ENCODE results near the gene MEX3C.

The MEX3C gene

GRCh38 chr18:51184091-51184457, 13.4 kb downstream of the MEX3C start:
- ATAC-seq: no peak
- TF ChIP-seq ZFP30 (CRISPR knock-in tag; IDR thresholded peaks at IDR 0.05) (no peak), PATZ1 (CRISPR knock-in tag; IDR thresholded peaks at IDR 0.05; ENCODE audit: borderline replicate concordance) (no peak), ZNF565 (CRISPR knock-in tag; conservative IDR thresholded peaks at IDR 0.05; ENCODE audit: low read depth) (no peak), ISL1 (CRISPR knock-in tag; IDR thresholded peaks at IDR 0.05) (no peak), POU6F1 (CRISPR knock-in tag; IDR thresholded peaks at IDR 0.05; ENCODE audit: borderline replicate concordance, low read depth) (no peak), ARNTL (CRISPR knock-in tag; IDR thresholded peaks at IDR 0.05; ENCODE audit: borderline replicate concordance, low read depth) (no peak), SNAI2 (CRISPR knock-in tag; IDR thresholded peaks at IDR 0.05) (no peak), ZNF8 (CRISPR knock-in tag; IDR thresholded peaks at IDR 0.05) (no peak), BACH2 (CRISPR knock-in tag; IDR thresholded peaks at IDR 0.05; ENCODE audit: borderline replicate concordance) (no peak), CSDC2 (CRISPR knock-in tag; IDR thresholded peaks at IDR 0.05) (no peak), TSHZ2 (CRISPR knock-in tag; IDR thresholded peaks at IDR 0.05) (no peak), ZNF70 (CRISPR knock-in tag; IDR thresholded peaks at IDR 0.05) (no peak), TCF4 (CRISPR knock-in tag; IDR thresholded peaks at IDR 0.05; ENCODE audit: borderline replicate concordance) (no peak)

GRCh38 chr18:51183372-51184090, 13.9 kb downstream of the MEX3C start:
- ATAC-seq: no peak
- TF ChIP-seq OSR1 (CRISPR knock-in tag; IDR thresholded peaks at IDR 0.05) (no peak), POU6F1 (CRISPR knock-in tag; IDR thresholded peaks at IDR 0.05; ENCODE audit: borderline replicate concordance, low read depth) (no peak), CREB5 (CRISPR knock-in tag; IDR thresholded peaks at IDR 0.05; ENCODE audit: low read depth) (no peak), ISL1 (CRISPR knock-in tag; IDR thresholded peaks at IDR 0.05) (no peak), ZC3H10 (CRISPR knock-in tag; IDR thresholded peaks at IDR 0.05) (no peak)

- TF ChIP-seq ZFP3 (CRISPR knock-in tag; IDR thresholded peaks at IDR 0.05) (no peak), ESRRG (CRISPR knock-in tag; IDR thresholded peaks at IDR 0.05) (no peak), TCF4 (CRISPR knock-in tag; IDR thresholded peaks at IDR 0.05; ENCODE audit: borderline replicate concordance) (no peak), OSR1 (CRISPR knock-in tag; IDR thresholded peaks at IDR 0.05) (no peak), SNAI2 (CRISPR knock-in tag; IDR thresholded peaks at IDR 0.05) (no peak), ZC3H10 (CRISPR knock-in tag; IDR thresholded peaks at IDR 0.05) (no peak), CSDC2 (CRISPR knock-in tag; IDR thresholded peaks at IDR 0.05) (no peak)
These were observed 14.7 kb downstream of the MEX3C start for GRCh38 chr18:51182824-51183223.

More at GRCh38 chr18:51182824-51183223, 14.7 kb downstream of the MEX3C start:
- ATAC-seq: no peak

All from SK-N-SH treated with all-trans-retinoic acid at 6 μM for 48 hours (cell line).